SU-DHL-6 (cell line): ENCODE results near the gene FAM185A.
"Not testable (repeated sequence)": the region's sequence is repeated elsewhere in the genome, so short reads cannot be mapped to it uniquely, and the experiment has no call there.

ENCODE experiments used
- EZH2phosphoT487 ChIP-seq: fragments of 200-600 bp; sonication (generic), shearing (Covaris generic); conservative IDR thresholded peaks from 2 replicates; pipeline ENCODE4 v1.6.1; 2018; ENCODE audit warnings: mild to moderate bottlenecking, antibody characterized with exemption, low read length, moderate library complexity, mixed read lengths
- TF ChIP-seq, protein P1 (sequence below): fragments of 200-600 bp; sonication (generic); IDR thresholded peaks from one replicate; pipeline ENCODE4 v1.5.1; 2017; ENCODE audit warnings: antibody characterized with exemption, mild to moderate bottlenecking, low read length, moderate library complexity; ENCODE audit not compliant: insufficient read depth, poor library complexity, severe bottlenecking

DNA sequence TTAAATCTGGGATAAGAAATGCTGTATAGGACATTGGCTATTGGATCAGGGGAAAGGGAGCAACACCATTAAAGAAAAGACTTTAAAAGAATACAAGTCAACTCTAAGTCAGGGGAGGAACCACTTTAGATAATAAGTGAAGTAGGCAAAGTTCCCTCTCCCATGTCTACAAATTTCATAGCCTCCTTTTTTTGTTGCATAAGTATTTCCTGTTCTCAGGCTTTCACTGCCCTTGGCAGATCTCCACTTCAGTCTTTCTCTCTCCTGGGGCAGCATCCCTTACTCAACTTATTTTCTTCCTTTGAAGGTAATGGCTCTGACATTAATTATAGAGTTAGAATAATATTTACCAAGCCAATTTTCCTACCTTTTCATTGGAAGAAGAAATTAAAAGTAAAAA lies 30.3 kb upstream of the FAM185A start:
- TF ChIP-seq, protein P1, sequence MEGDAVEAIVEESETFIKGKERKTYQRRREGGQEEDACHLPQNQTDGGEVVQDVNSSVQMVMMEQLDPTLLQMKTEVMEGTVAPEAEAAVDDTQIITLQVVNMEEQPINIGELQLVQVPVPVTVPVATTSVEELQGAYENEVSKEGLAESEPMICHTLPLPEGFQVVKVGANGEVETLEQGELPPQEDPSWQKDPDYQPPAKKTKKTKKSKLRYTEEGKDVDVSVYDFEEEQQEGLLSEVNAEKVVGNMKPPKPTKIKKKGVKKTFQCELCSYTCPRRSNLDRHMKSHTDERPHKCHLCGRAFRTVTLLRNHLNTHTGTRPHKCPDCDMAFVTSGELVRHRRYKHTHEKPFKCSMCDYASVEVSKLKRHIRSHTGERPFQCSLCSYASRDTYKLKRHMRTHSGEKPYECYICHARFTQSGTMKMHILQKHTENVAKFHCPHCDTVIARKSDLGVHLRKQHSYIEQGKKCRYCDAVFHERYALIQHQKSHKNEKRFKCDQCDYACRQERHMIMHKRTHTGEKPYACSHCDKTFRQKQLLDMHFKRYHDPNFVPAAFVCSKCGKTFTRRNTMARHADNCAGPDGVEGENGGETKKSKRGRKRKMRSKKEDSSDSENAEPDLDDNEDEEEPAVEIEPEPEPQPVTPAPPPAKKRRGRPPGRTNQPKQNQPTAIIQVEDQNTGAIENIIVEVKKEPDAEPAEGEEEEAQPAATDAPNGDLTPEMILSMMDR: not testable (repeated sequence)
- not testable (repeated sequence) for TF ChIP-seq EZH2phosphoT487
